GF-D8 (cell line): Measurements from ENCODE around the gene COPS7A.

Experiments
- DNase-seq: peaks from one replicate; lab custom pipeline; 2025; lab: John Stamatoyannopoulos, UW

COPS7A gene

DNA sequence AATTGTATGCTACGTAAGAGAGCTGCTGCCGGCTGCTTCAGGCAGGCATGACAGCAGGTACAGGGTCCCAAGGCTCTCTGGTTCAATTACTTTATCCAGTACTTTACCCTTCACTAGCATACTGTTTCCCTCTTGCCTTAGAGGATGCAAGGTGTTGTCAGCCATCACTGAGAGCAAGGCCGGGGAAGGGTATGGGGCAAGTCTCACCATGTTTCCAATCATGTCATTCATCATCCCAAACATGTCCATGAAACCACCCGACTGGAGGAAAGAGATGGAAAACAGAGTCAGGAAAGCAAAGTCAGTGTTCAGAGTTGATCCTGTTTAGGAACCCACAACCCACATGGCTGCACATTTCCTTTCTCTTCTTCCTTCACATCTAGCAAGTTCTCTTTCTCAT is 26.7 kb downstream of the COPS7A start:
- DNase-seq = no peak

DNA sequence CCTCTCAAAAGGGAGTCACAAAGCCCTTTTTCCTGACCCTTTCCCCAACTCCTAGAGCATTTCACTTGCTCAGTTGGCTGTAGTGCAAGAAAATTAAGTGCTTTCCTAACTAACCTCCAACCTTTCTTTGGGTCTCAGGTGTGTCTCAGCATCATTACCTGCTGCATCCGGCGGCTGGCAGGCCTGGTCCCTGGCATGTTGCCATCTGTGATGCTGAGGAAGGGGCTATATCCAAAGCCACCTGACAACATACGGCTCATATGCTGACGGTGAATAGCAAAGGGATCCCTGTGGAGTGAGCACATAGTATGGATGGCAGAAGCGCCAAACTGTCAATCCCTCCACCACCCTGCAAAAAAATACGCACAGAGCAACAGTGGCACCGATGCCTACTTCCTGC is 27.9 kb downstream of the COPS7A start:
- no peak for DNase-seq

DNA sequence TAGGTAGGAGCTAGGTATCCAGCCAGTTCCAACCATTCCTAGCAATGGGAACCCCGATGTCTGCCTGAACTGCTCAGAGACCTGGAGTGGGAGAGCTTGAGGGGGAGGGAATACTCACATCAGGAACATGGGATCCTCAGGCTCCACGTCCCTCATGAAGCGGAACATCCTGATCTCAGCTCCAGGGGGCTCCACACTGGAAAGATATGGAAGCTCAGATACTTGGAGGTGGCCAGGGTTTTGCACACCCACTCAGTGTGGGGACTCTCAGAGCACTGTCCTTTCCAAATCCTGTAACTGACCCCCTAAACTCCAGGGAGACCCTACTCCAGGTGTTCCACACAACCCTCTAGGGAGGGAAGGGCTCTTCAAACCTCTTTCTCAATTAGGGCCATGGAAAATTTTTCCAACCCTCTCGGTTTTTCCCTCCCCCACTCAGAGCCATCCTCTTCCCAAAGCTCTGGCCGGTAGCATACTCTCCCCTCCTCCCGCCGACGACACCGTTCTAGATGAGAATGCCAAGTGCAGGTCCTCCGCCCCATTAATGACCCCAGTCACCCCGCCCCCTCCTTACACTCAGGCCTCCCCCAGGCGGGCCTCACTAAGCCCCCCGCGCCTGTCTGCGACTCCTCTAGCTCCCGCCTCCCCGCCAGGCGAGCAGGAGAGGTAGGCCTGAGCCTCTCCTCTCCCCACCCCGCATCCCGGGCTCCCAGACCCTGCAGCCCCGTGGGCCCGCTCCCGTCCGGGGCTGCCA is 28.5 kb downstream of the COPS7A start:
- DNase-seq = no peak

DNA sequence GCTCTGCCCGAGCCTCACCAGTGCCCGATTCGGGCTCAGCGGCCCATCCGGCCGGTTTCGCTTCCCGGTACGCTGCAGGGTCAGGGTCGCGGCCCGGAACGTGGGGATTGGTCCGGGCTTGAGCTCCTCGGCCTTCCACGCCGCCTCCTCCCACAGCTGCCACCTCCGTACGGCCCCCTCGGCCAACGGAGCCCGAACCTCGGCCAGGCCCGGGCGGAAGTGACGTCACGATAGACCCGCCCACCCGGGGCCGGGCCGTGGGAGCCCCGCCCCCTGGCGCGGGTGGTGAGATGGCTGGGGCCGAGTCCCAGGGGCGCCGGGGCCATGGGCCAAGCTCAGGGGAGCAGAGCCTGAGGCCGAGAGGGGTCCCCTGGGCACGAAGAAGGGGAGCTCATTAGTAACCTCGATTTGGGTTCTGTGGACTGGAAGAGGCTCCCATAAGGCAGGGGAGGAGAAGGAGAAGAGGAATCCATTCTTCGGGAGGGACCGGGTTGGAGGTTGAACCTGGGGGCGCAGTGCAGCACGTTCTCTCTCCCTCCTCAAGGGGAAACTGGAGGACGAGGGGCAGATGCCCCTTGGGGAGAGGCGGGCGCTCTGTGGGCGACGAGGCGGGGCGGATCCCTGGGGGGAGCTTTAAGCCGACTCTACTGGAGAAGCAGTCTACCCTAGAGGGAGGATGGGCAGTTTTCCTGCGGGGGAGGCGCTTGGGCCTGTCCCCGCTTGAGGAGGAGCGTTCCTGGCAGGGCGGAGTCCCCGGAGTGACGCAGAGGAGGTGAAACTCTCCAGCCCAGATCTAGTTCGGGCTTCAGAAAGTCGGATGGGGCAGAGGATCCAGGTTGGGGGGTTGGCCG is 29.3 kb downstream of the COPS7A start, which contains the start of gene MLF2:
Gene MLF2 (minus strand): TSS at position 221 of the 851 bp plus-strand sequence. CDS start 807 bp downstream, outside the sequence.
- peak; percentile 84 for DNase-seq

DNA sequence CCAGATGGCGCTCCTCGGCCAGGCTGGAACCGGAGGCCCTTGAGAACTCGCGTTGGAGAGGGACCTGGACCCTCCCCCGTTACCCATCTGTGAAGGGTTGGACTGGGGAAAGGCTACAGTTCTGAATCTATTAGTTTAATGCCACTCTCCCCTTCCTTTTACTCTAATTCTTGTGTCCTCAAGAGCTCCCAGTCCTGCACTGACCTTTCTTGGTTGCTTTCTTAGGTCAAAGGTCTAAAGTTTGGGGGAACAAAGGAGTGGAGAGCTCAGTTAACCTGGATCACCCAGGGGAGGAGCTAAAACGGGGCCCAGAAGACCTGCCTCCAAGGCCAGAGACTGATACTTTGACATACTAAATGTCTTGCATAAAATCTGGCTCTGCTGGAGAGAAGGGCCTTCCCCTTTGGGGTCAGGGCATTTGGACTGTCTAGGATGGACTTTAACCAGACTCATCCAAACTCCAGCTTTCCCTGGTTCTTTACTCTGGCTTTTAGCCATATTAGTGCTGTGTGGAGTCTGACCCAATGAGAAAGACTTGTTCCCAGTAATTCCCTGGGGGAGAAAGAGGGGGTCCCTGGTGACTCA is 30.0 kb downstream of the COPS7A start:
- no peak for DNase-seq

DNA sequence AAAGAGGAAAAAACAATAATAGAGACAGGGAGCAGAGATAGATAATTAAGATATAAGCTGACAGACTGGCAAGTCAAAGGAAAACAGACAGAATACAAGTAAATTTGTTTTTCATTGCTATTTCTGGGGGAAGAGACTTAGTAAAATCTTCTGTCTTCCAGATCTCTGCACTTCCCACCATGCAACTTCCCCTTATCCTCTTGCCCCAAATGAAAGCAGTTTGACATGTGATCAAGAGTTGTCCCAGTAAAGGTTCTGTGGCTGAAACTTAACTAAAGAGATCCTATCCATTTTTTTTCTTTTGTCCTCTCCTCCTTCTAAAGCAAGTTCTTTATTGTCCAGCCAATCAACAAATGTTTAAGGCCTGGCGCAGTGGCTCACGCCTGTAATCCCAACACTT is 30.6 kb downstream of the COPS7A start:
- no peak for DNase-seq

DNA sequence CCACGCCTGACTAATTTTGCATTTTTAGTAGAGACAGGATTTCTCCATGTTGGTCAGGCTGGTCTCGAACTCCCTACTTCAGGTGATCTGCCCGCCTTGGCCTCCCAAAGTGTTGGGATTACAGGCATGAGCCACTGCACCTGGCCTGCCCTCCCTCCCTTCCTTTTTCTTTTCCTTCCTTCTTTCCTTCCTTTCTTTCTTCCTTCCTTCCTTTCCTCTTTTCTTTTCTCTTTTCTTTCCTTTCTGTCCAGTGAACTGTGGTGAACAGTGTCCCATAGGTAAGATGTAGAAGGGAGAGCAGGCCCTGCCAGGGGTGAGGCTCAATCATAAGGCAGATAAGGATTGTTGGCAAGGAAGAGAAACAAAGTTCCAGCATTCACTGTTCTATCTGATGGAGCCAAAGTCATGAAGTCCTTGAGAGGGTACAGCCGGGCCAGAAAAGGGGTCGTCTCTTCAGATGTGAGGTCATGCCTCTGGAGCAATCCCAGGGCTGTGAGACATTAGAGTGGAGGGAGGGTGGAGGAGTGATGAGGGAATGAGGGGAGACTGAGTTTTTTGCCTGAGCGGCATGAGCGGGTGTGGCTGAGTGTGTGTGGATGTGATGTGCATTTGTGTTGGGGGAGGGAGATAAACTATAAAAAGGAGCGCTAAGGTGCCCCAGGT is 33.3 kb downstream of the COPS7A start:
- DNase-seq = no peak

DNA sequence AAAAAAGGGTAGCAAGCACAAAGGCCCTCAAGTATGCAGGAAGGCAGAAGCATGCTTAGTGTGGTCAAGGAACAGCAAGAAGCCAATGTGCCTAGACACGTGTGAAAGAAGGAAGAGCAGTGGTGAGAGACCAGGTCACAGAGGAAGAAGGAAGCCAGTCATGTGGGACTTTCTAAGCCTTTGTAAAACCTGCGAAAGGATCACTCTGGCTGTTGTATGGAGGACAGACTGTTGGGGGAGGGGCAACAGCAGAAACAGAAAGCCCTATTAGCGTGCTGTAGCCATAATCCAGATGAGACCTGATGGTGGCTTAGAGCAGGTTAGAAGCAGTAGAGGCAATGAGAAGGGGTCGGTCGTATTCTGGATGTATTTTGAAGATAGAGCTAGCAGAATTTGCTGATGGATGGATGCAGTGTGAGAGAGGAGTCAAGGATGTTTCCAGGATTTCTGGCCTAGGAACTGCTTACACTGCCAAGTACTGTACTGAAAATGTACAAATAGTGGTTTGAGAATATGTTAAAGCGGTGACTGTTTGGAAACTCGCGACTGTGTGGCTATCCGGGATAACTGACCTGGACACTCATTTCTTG is 34.8 kb downstream of the COPS7A start:
- DNase-seq = no peak

DNA sequence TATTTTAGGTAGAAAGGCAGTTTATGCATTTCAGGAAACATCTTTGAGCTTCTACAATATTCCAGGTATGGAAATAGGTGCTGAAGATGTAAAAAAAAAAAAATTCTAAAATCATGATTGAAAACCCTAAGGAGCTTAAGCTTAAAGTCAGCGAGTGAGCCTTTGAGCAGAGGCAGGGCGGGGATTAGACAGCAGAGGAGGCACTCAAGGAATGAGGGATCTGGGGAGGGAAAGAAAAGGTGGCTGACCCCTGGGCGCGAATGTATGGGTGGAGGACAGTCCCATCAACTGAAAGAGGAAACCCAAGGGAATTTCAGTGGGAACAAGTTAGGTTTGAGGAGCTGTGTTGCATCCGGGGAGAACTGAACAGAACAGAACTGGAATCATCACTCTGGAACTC is 35.9 kb downstream of the COPS7A start:
- no peak for DNase-seq

DNA sequence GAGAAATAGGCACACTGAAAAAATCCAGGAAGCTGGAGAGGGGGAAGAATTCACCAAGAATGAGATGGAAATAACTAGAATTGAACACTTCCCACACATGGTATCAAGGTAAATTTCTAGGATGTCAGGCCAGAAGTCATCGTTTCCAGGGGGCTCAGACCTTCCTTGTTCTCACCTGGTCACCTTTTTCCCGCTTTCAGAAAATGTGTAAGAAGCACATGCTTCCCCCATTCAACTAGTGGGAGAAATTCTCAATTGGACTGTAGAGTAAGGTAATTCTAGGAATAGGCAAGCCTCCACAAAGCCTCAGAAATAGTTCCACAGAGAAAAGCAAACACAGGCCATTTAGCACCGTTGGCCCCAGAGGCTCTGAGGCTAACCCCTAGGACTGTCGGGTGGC is 39.5 kb downstream of the COPS7A start:
- no peak for DNase-seq

DNA sequence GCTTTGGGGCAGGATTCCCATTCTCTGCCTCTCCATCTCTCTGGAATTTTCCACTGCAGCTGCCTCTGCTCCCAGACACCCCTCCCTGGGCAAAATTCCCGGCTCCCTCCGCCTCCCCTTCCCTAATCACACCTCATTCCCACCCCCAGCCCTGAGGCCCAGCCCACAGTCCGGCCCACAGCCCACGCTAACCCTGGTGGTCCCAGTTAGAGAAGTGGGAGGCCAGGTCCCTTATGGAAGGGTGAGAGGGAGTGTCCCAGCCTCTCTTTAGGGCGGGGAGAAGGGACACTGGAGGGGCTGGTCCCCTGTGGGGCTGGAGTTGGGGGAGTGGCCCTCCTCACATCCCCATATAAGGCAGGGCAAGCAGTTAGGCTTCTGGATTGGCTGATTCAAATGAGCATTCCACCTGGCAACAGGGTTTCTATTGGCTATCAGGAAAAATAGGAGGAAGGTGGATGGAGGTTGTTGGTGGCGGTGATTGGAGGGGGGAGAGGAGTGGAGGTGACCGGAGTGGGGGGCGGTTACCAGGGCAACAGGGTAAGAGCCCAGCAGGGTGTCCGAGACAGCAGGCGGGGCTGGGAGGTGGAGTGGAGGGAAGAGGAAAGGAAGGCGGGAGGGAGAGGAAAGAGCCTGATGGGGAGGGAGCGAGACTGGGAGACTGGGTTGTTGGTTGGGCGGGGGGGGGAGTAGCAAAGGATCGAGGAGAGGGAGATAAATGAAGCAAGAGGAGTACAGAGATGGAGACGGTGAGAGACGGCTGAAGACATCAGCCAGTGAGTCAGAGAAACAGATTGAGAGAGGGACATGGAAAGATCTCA is 40.4 kb downstream of the COPS7A start:
- DNase-seq = no peak

DNA sequence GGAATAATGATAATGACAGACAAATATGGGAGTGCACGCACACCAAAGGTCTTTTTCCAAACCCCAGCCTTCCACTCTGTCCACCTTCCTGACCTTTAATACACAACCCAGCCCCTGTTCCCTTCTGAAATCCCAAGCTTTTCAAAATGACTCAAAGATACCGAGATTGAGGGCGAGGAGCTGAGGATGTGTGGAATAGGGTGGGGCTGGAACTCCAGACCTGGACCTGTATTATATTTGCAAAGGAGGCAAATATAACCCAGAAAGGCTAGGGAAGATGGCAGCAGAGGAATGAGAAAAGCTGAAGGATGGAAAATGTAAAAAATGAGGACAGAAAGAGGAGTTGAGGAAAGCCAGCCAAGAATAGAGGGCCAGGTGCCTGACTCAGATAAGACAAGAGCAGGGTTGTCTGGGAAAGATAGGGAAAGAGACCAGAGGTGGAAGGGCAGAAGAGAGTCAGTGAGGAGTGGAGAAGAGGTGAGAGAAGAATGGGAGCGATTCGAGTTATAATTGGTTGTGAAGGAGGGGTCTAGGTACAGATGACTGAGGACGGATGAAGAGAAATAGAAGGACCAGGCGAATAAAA is 41.3 kb downstream of the COPS7A start:
- no peak for DNase-seq

DNA sequence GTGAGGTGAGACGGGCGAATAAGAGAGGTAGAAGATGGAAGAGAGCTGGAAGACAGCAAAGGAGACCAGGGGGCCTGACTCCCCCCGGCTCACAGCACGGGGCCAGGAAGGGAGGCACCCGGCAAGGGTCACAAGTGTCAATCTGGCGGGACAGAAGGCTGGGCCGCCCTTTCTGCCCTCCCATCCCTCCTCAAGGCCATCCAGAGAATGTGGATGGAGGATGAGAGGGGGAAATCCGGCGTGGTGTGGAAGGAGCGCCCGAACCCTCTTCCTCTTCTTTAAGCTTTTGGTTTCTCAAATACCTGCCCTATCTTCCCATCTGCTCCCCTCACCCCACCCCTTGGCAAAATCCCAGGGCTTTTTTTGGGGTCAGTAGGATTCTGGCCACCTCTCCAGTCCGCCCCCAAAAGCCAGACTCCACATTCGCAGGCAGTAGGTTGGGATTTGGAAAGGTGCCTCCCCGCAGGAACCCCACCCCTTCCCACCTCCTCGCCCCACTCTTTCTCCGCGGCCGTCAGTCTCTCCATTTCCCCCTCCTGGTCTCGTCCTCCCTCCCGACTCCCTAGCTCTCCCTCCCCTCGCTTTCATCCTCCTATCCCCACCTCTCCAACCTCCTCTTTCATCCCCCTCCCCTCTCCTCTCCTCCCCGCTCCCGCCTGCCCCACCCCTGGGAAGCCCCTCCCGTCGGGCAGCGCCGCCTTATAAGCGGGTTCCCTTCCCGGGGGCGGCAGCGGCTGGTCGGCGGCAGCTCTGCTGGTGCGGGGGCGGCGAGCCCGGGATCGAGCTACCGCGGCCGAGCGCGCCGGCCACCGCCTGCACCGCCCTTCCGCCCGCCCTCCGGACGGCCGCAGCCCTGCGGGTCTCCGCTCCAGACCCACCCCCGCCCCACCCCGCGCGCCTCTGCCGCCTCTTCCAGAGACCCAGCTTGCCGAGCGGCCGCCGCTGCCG is 42.1 kb downstream of the COPS7A start, which contains the start of gene PTMS:
Gene PTMS (plus strand): TSS at position 730 of the 948 bp plus-strand sequence. CDS start 343 bp downstream, outside the sequence.
- DNase-seq = no peak

DNA sequence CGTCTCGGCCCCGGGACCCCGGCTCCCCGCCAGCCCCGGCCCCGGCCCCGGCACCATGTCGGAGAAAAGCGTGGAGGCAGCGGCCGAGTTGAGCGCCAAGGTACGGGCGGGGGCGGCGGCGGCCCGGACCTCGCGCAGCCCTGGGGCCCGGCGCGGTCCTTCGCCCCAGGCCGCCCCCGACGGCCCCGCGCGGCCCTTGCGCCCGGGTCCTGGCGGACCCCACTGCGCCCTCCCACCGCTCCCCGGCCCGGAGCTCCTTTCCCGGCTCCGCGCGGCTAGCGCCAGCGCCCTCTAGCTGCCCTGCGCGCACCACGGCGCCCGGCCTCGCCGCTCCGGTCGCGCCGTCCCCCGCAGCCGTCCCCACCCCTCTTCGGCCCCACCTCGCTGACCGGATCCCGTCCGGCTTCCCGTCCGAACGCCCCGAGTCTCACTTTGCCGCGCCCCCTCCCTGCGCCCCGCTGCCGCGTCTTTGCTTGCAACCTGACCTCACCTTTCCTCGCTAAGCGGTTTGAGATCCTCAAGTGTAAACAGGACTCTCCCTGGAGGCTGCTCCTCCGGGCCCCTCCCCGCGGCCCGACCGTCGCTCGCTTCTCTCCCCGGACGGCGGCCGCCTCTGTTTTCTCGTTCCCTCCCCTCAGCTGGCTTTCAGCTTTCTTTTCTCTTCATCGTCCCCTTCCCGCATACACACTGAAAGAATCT is 43.0 kb downstream of the COPS7A start:
- no peak for DNase-seq

DNA sequence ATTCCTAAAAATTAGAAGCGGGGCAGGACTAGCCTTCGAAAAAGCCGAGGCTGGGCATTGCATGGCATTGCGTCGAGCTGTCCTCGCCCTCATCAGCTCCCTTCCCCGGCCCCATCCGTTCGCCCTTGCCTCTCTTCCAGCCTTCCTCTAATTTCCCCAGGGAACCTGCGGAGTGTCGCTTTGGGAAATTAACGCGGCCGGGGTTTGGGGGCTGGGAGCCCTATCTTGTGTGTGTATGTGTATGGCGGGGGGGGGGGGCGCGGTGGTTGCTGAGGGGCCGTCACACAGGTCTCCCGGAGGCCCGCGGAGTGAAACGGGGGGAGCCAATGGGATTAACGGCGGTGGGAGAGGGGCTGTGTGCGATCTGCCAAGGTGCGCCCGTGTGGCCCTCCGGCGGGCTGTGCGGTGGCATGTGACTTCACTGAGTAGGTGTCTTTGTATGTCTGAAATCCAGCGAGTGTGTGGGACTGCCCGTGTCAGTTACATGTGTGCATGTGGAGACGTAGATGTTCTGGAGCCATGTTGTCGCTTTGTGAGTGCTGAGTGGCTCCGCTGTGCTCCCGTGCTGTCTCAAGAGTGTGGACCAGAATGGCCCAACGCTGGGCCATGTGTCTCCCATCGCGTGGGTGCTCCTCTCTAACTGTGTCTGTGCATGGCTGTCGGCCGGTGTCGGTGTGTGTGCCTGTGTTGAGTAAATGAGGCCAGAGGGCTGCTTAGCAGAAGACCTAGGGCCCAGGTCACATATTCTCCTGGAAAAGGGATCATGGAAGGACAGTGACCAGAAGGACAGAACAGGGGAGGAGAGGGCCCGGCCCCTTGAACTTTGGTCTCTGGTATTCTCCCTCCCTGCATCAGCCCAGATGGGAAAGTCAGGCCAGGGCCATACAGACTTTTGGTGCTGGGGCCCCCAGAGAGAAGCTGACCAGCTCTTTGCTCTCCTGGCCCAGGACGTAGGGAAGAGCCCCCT is 43.8 kb downstream of the COPS7A start:
- DNase-seq = no peak

DNA sequence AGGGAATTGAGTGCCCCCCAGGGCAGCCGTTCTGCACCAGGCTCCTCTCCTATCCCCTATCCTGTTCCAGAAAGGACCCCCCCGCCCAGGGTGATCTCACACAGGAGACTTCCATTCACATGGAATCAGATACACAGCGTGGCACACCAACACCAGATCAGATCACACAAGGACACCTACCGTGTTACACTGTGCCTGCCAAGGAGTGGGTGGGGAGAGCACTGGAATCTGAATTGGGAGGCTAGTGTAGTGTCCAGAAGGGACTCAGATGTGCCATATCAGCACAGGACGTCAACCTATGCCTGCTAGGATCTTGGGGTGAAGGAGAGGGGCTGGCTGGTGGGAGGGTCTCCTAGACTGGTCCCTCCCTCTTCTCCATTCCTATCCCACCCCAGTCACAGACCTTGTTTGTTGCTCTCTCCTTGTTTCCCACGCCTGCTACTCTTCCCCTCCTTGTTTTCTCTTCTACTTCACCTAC is 44.6 kb downstream of the COPS7A start:
- no peak for DNase-seq

DNA sequence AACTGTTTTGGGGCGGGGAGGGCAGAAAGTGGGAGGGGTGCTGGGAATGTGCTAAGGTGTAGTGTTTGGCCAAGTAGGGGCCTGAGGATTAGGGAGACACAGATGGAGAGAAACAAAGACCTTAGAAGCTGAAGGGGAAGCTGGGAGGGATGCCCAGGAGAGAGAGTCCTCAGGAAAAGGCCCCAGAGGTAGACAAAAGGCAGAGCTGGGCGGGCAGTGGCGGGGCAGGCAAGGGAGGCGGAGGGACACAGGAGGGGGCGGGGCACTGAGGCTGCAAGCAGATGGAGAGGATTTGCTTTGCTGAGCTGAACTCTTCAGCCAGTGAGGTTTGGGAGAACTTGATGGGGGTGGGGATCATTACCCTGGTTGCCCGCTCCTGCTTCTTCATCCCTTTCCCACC is 45.1 kb downstream of the COPS7A start:
- DNase-seq = no peak
